PC-9 (cell line): Measurements from ENCODE around the gene GPR153. TPM values are rescaled to one million over a fixed set of nuclear protein-coding genes. Genes with fewer than 3 reads are reported as not detected.

ENCODE experiments used
- BruUV-seq: library from RNA; stranded (reverse); fragments of 400-500 nt; replicated peaks from 2 replicates; lab custom pipeline; 2021; lab: Mats Ljungman, UMichigan
- CTCF ChIA-PET: fragments of 300-600 bp; sonication (Branson Sonifier 250); formaldehyde crosslinking; loops from one replicate; lab custom pipeline; 2022; ENCODE audit warnings: antibody characterized with exemption; lab: Charles Lee
- POLR2A ChIA-PET: fragments of 300-600 bp; sonication (Branson Sonifier 250); formaldehyde crosslinking; loops from one replicate; lab custom pipeline; 2022; ENCODE audit warnings: antibody characterized with exemption; ENCODE audit not compliant: unreplicated experiment; lab: Charles Lee
- DNase-seq, 2 experiments: peaks; one replicate each; pipeline versions ENCODE4 v3.0.0 to v3.0.0-alpha.2; 2015 to 2022; ENCODE audit warnings: mixed read lengths in 1 of 2
- H2AFZ ChIP-seq: fragments of 200-600 bp; sonication (generic); 2 replicates; pipeline ENCODE4 v1.8.1; 2017; ENCODE audit warnings: antibody characterized with exemption
- H3F3A ChIP-seq: fragments of 200-600 bp; sonication (generic); 2 replicates; pipeline ENCODE4 v1.8.1; 2017; ENCODE audit warnings: antibody characterized with exemption, mild to moderate bottlenecking, low read depth; ENCODE audit not compliant: insufficient read depth
- H3K27ac ChIP-seq: fragments of 200-600 bp; sonication (generic); 2 replicates; pipeline ENCODE4 v1.6.1; 2016; ENCODE audit warnings: mixed run types
- H3K27me3 ChIP-seq: fragments of 200-600 bp; sonication (generic); 2 replicates; pipeline ENCODE4 v1.6.1; 2016; ENCODE audit warnings: low read depth, mixed run types; ENCODE audit not compliant: insufficient read depth
- H3K36me3 ChIP-seq: fragments of 200-600 bp; sonication (generic); 2 replicates; pipeline ENCODE4 v1.6.1; 2016; ENCODE audit warnings: low read depth, mixed run types
- H3K4me1 ChIP-seq: fragments of 200-600 bp; sonication (generic); replicated peaks from 2 replicates; pipeline ENCODE4 v1.6.1; 2016; ENCODE audit warnings: mixed run types; ENCODE audit not compliant: insufficient read depth
- H3K4me2 ChIP-seq: fragments of 200-600 bp; sonication (generic); 2 replicates; pipeline ENCODE4 v1.6.1; 2017; ENCODE audit warnings: mixed run types
- H3K4me3 ChIP-seq: fragments of 200-600 bp; sonication (generic); 2 replicates; pipeline ENCODE4 v1.6.1; 2016; ENCODE audit warnings: mixed run types
- H3K79me2 ChIP-seq: fragments of 200-600 bp; sonication (generic); 2 replicates; pipeline ENCODE4 v1.6.1; 2017; ENCODE audit warnings: low read depth, mixed run types
- H3K9me2 ChIP-seq: fragments of 200-600 bp; sonication (generic); 2 replicates; pipeline ENCODE4 v1.8.1; 2017; ENCODE audit warnings: mild to moderate bottlenecking; ENCODE audit not compliant: insufficient read depth
- H3K9me3 ChIP-seq: fragments of 200-600 bp; sonication (generic); 2 replicates; pipeline ENCODE4 v1.8.1; 2016; ENCODE audit warnings: low read depth; ENCODE audit not compliant: insufficient read depth
- H4K20me1 ChIP-seq: fragments of 200-600 bp; sonication (generic); 2 replicates; pipeline ENCODE4 v1.8.1; 2017; ENCODE audit not compliant: insufficient read depth
- CTCF ChIP-seq: fragments of 200-600 bp; sonication (generic); conservative IDR thresholded peaks from 2 replicates; pipeline ENCODE4 v1.6.1; 2017; ENCODE audit warnings: mixed run types, antibody characterized with exemption, mild to moderate bottlenecking, moderate library complexity
- EZH2 ChIP-seq: fragments of 200-600 bp; sonication (generic); IDR thresholded peaks from 2 replicates; pipeline ENCODE4 v1.8.0; 2017; ENCODE audit warnings: antibody characterized with exemption, low read depth
- intact Hi-C: fragments of 100-400 bp; cut with micrococcal nuclease; formaldehyde crosslinking; loops from one replicate; pipeline ENCODE4 v1.10.0; 2022; ENCODE audit not compliant: unreplicated experiment
- total RNA-seq: library from RNA; stranded (reverse); gene quantifications from 2 replicates; pipeline ENCODE4 v1.2.3, GENCODE V29; 2021

The GPR153 gene
- total RNA-seq, 1 experiment from 2014 or later, result 8.0 TPM

- H3K27me3 ChIP-seq, result no peaks in the 10 kb centered on the region
- no peaks in the 10 kb centered on the region for H3F3A ChIP-seq
- no peaks in the 10 kb centered on the region for H3K9me3 ChIP-seq
- CTCF ChIA-PET, result no interaction called here
- no peak for TF ChIP-seq CTCF
- TF ChIP-seq EZH2, result no peak
- no peak overlapping the region for H2AFZ ChIP-seq
- no peaks in the 10 kb centered on the region for H3K9me2 ChIP-seq
- no peaks in the 10 kb centered on the region for H4K20me1 ChIP-seq
- no peak overlapping the region for H3K4me2 ChIP-seq
- H3K79me2 ChIP-seq, result peaks cover 15% of the 10 kb centered on the region
- H3K27ac ChIP-seq, result no peak overlapping the region
- H3K4me3 ChIP-seq, result no peak overlapping the region
- H3K36me3 ChIP-seq, result no peaks in the 10 kb centered on the region
- POLR2A ChIA-PET, result no interaction called here
- intact Hi-C loops, result no loop called here
- no TSS peak for BruUV-seq
- 0 out of 2 replicates have a peak, but pooled peaks cover 2% of the 10 kb centered on the region for H3K4me1 ChIP-seq
- DNase-seq, result no peak
These were observed 51.0 kb downstream of the GPR153 start for GRCh38 chr1:6209661-6210580.

- BruUV-seq, result no TSS peak
- no peaks in the 10 kb centered on the region for H3K36me3 ChIP-seq
- H3K9me3 ChIP-seq, result no peaks in the 10 kb centered on the region
- H2AFZ ChIP-seq, result no peak overlapping the region
- no peaks in the 10 kb centered on the region for H3K9me2 ChIP-seq
- CTCF ChIA-PET, result no interaction called here
- H3K79me2 ChIP-seq, result peaks cover 15% of the 10 kb centered on the region
- H4K20me1 ChIP-seq, result no peaks in the 10 kb centered on the region
- no peak overlapping the region for H3K4me2 ChIP-seq
- intact Hi-C loops, result no loop called here
- no peak for DNase-seq
- no peak overlapping the region for H3K27ac ChIP-seq
- no peak for TF ChIP-seq CTCF
- H3F3A ChIP-seq, result no peaks in the 10 kb centered on the region
- H3K4me1 ChIP-seq, result 0 out of 2 replicates have a peak, but pooled peaks cover 6% of the 10 kb centered on the region
- no peaks in the 10 kb centered on the region for H3K27me3 ChIP-seq
- POLR2A ChIA-PET, result no interaction called here
- no peak overlapping the region for H3K4me3 ChIP-seq
These were observed 51.9 kb downstream of the GPR153 start for GRCh38 chr1:6208723-6209660.

GRCh38 chr1:6207921-6208320 is 53.0 kb downstream of the GPR153 start:
- Histone ChIP-seq H2AFZ (no peak overlapping the region), H3F3A (no peaks in the 10 kb centered on the region), H3K27me3 (no peaks in the 10 kb centered on the region), H3K4me2 (no peak overlapping the region), H3K79me2 (peaks cover 15% of the 10 kb centered on the region), H3K9me3 (no peaks in the 10 kb centered on the region), H3K36me3 (no peaks in the 10 kb centered on the region), H3K4me3 (no peak overlapping the region), H3K4me1 (0 out of 2 replicates have a peak, but pooled peaks cover 6% of the 10 kb centered on the region), H3K9me2 (no peaks in the 10 kb centered on the region), H4K20me1 (no peaks in the 10 kb centered on the region), H3K27ac (no peak overlapping the region)
- no peak for TF ChIP-seq CTCF
- TF ChIP-seq EZH2, result no peak
- no TSS peak for BruUV-seq
- DNase-seq, result no peak
- intact Hi-C loops, result no loop called here
- POLR2A ChIA-PET, result interaction anchor here (0.6 kb wide), 1 partner anchor 50 kb away, joined by 3 read pairs; no protein-coding TSS in a partner anchor
- CTCF ChIA-PET, result interaction anchor here (0.5 kb wide), 1 partner anchor 232 kb away, joined by 3 read pairs; no protein-coding TSS in a partner anchor
